LNCaP clone FGC (cell line): ENCODE data around the gene UBXN10.

Source experiments
- DNase-seq: peaks from one replicate; pipeline ENCODE4 v3.0.0-alpha.2; 2011; ENCODE audit warnings: low read depth
- H3K4me3 ChIP-seq: 2 replicates; pipeline ENCODE4 v1.5.1; 2011; ENCODE audit warnings: mild to moderate bottlenecking, low read depth, low read length, control low read depth
- CTCF ChIP-seq: IDR thresholded peaks from 2 replicates; pipeline ENCODE4 v1.5.1; 2012; ENCODE audit warnings: mild to moderate bottlenecking; ENCODE audit not compliant: control insufficient read depth, insufficient read depth; ENCODE audit errors: extremely low read depth

The UBXN10 gene

GRCh38 chr1:20139776-20140612, 45.9 kb upstream of the UBXN10 start:
- TF ChIP-seq CTCF, result no peak
- DNase-seq, result peak; percentile 62
- no peak overlapping the region for H3K4me3 ChIP-seq

GRCh38 chr1:20141001-20141400, 44.9 kb upstream of the UBXN10 start:
- H3K4me3 ChIP-seq, result no peak overlapping the region
- no peak for TF ChIP-seq CTCF
- no peak for DNase-seq

GRCh38 chr1:20141466-20141865, 44.4 kb upstream of the UBXN10 start:
- no peak for TF ChIP-seq CTCF
- no peak overlapping the region for H3K4me3 ChIP-seq
- DNase-seq, result no peak

GRCh38 chr1:20142001-20142710, 43.7 kb upstream of the UBXN10 start:
- DNase-seq, result no peak
- TF ChIP-seq CTCF, result no peak
- no peak overlapping the region for H3K4me3 ChIP-seq

- H3K4me3 ChIP-seq, result no peak overlapping the region
Observed at GRCh38 chr1:20143318-20143717, 42.6 kb upstream of the UBXN10 start.

More at GRCh38 chr1:20143318-20143717, 42.6 kb upstream of the UBXN10 start:
- DNase-seq, result no peak
- TF ChIP-seq CTCF, result no peak
